Naive B cell (primary cell): ENCODE results near the gene CBX6. TPM values are rescaled to one million over a fixed set of nuclear protein-coding genes. Genes with fewer than 3 reads are reported as not detected.

Source experiments
- ATAC-seq, 2 donors: fragments of 150-1000 bp; cut with Tn5 transposase; 2 replicates each; pipeline ENCODE4 v1.10.0; 2021; ENCODE audit warnings: low read depth in 2 of 2, mild to moderate bottlenecking in 2 of 2, moderate library complexity in 2 of 2
- DNase-seq: peaks from one replicate; pipeline ENCODE4 v3.0.0; 2022
- H3K27ac Mint-ChIP-seq, 6 donors: one replicate each; pipeline ENCODE4 v1.8.0; 2020 to 2022; ENCODE audit warnings: mild to moderate bottlenecking in 6 of 6, mixed read lengths in 6 of 6, moderate library complexity in 5 of 6, inconsistent platforms in 2 of 6
- H3K27me3 Mint-ChIP-seq, 3 donors: one replicate each; pipeline ENCODE4 v1.8.0; 2021 to 2022; ENCODE audit warnings: mixed read lengths in 3 of 3, mild to moderate bottlenecking in 1 of 3
- H3K36me3 Mint-ChIP-seq, 2 donors: one replicate each; pipeline ENCODE4 v1.8.0; 2020 to 2022; ENCODE audit warnings: mixed read lengths in 2 of 2, inconsistent platforms in 1 of 2, mild to moderate bottlenecking in 1 of 2
- H3K4me1 Mint-ChIP-seq, 3 donors: one replicate each; pipeline ENCODE4 v1.8.0; 2020 to 2022; ENCODE audit warnings: mixed read lengths in 3 of 3, inconsistent platforms in 1 of 3, mild to moderate bottlenecking in 1 of 3, moderate library complexity in 1 of 3
- H3K4me3 Mint-ChIP-seq, 8 donors: one replicate each; pipeline ENCODE4 v1.8.0; 2020 to 2022; ENCODE audit warnings: mild to moderate bottlenecking in 8 of 8, mixed read lengths in 8 of 8, moderate library complexity in 8 of 8, inconsistent platforms in 2 of 8
- H3K9me3 Mint-ChIP-seq, 7 donors: one replicate each; pipeline ENCODE4 v1.8.0; 2020 to 2022; ENCODE audit warnings: mixed read lengths in 7 of 7, mild to moderate bottlenecking in 5 of 7, inconsistent platforms in 2 of 7, moderate library complexity in 1 of 7
- polyA plus RNA-seq, 6 donors: library from polyadenylated mRNA; unstranded; fragments of 300-500 nt; fragmentation: Illumina TruSeq; gene quantifications; one replicate each; pipeline ENCODE4 v1.2.3, GENCODE V29; 2021; ENCODE audit warnings: low read depth in 6 of 6

CBX6 gene
- polyA plus RNA-seq, 6 donors from 2014 or later, result 1.1 to 5.0 (median 3.7) TPM

- no peak overlapping the region for H3K4me3 Mint-ChIP-seq
- DNase-seq, result no peak
- ATAC-seq, result no peak
- no peaks in the 10 kb centered on the region for H3K4me1 Mint-ChIP-seq
- H3K36me3 Mint-ChIP-seq, result no peaks in the 10 kb centered on the region
- H3K27me3 Mint-ChIP-seq, result peaks cover 22 to 51% (median 36%) of the 10 kb centered on the region in 3 donors
- H3K9me3 Mint-ChIP-seq, result no peaks in the 10 kb centered on the region
- H3K27ac Mint-ChIP-seq, result no peak overlapping the region
These were observed 11.1 kb upstream of the CBX6 start for GRCh38 chr22:38882972-38883622.

DNA sequence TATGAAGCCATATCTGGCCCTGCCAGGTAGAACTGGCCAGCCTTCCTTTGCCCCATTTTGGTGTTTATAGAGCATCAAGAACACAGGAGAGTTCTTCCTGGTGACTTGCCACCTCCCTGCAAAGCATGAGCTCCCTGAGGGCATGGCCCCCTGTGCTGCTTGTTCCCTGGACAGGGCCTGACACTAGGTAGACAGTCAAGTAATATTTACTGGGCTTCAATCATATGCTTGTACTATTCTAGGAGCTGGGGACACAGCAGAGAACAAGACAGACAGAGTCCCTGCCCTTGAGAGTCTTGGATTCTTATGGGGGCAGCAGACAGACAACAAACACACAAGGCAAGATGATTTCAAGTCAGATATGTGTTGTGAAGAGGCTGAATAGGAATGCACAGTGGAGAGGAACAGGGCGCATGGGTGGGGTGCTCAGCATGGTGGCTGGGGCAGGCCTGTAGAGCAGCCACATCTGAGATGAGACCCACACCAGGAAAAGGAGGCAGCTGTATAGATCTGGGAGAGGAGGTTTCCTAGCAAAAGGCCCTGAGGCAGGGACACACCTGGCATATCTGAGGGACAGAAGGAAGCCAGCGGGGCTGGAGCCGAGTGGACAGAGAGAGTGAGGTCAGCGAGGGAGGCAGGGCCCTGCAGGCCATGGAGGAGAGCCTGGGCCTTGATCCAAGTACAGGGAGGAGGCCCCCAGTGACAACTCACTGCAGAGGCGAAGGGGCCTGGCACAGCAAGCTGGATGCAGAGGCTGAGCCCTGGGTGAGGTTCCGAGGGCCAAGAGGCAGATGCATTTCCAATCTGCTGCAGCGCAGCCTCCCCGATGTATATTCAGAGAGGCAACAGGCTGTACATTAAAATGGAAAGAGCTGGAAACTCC, 10.2 kb upstream of the CBX6 start:
- no peaks in the 10 kb centered on the region for H3K4me1 Mint-ChIP-seq
- no peak overlapping the region for H3K27ac Mint-ChIP-seq
- DNase-seq, result no peak
- H3K4me3 Mint-ChIP-seq, result peak overlapping the region in 1 of 8 donors; percentile 10
- ATAC-seq, result no peak
- no peaks in the 10 kb centered on the region for H3K36me3 Mint-ChIP-seq
- peaks cover 23 to 58% (median 42%) of the 10 kb centered on the region in 3 donors for H3K27me3 Mint-ChIP-seq
- H3K9me3 Mint-ChIP-seq, result no peaks in the 10 kb centered on the region

- Mint-ChIP-seq H3K36me3 (no peaks in the 10 kb centered on the region), H3K4me1 (no peaks in the 10 kb centered on the region), H3K9me3 (no peaks in the 10 kb centered on the region), H3K27me3 (peaks cover 27 to 56% (median 38%) of the 10 kb centered on the region in 3 donors), H3K4me3 (no peak overlapping the region), H3K27ac (no peak overlapping the region)
- DNase-seq, result no peak
- no peak for ATAC-seq
These were observed 9.5 kb upstream of the CBX6 start for GRCh38 chr22:38881464-38881871.

GRCh38 chr22:38879961-38880360, 7.9 kb upstream of the CBX6 start:
- Mint-ChIP-seq H3K9me3 (no peaks in the 10 kb centered on the region), H3K36me3 (no peaks in the 10 kb centered on the region), H3K27me3 (peaks cover 37 to 57% (median 39%) of the 10 kb centered on the region in 3 donors), H3K4me3 (no peak overlapping the region), H3K4me1 (no peaks in the 10 kb centered on the region), H3K27ac (no peak overlapping the region)
- ATAC-seq, result no peak
- DNase-seq, result no peak

DNA sequence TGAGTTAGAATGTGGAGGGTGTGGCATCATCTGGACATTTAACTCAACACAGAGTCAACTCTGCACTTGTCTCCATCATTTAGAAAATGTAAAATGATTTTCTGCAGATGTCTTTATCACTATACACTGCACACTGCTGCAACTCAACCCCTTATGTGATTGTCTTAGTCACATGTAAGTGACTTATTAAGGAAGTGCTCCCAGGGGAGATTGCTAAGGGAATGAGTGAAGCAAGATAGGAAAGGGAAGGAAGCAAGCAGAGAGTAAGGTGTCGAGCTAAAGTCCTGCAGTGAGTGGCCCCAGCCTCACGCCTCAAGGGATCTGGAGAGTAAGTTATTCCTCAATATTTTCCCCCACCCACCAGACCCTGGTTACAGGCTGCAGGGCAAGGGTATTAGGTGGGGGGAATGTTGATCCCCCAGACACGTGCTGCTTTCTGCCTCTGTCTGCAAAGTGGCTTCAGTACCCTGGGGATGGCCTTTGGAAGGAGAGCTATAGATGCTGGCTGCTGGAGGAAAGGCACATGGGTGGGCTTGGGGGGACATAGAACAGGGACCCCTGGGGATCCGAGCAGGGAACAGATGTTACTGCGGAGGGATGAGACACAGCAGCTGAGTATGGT, 7.2 kb upstream of the CBX6 start:
- Mint-ChIP-seq H3K36me3 (no peaks in the 10 kb centered on the region), H3K27ac (no peak overlapping the region), H3K9me3 (no peaks in the 10 kb centered on the region), H3K27me3 (peaks cover 35 to 63% (median 41%) of the 10 kb centered on the region in 3 donors), H3K4me3 (no peak overlapping the region), H3K4me1 (no peaks in the 10 kb centered on the region)
- no peak for DNase-seq
- ATAC-seq, result no peak

DNA sequence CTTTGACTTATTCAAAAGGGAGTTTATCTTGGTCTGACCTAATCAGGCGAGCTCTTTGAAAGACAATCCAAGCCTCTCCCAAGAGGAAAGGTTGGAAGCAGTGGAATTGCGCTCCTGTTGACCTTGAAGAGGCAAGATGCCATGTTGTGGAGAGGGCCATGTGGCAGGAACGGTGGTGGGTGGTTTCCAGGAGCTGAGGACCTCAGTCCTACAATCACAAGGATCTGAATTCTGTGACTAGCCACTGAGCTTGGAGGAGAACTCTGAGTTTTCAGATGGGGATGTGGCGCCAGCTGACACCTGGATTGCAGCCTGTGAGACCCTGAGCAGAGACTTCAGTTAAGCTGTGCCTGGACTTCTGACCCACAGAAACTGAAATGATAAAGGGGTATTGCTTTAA, 6.0 kb upstream of the CBX6 start:
- Mint-ChIP-seq H3K36me3 (no peaks in the 10 kb centered on the region), H3K4me3 (peak overlapping the region in 1 of 8 donors; percentile 22), H3K27ac (no peak overlapping the region), H3K27me3 (peaks cover 35 to 57% (median 37%) of the 10 kb centered on the region in 3 donors), H3K9me3 (no peaks in the 10 kb centered on the region), H3K4me1 (peaks cover under 1 to 8% (median 4%) of the 10 kb centered on the region in 3 donors)
- DNase-seq, result no peak
- ATAC-seq, result no peak

GRCh38 chr22:38874529-38875222, 2.7 kb upstream of the CBX6 start:
- Mint-ChIP-seq H3K4me3 (peak overlapping the region in 6 of 8 donors; percentile 35 to 89 (median 44)), H3K9me3 (no peaks in the 10 kb centered on the region), H3K4me1 (peaks cover 20 to 26% (median 24%) of the 10 kb centered on the region in 3 donors), H3K27ac (peak overlapping the region in 1 of 6 donors; percentile 18), H3K36me3 (no peaks in the 10 kb centered on the region), H3K27me3 (peaks cover 18 to 43% (median 37%) of the 10 kb centered on the region in 3 donors)
- ATAC-seq, result no peak
- no peak for DNase-seq

GRCh38 chr22:38873469-38874411, 1.7 kb upstream of the CBX6 start:
- no peaks in the 10 kb centered on the region for H3K36me3 Mint-ChIP-seq
- no peaks in the 10 kb centered on the region for H3K9me3 Mint-ChIP-seq
- H3K4me1 Mint-ChIP-seq, result peaks cover 21 to 32% (median 26%) of the 10 kb centered on the region in 3 donors
- peaks cover 18 to 33% (median 29%) of the 10 kb centered on the region in 3 donors for H3K27me3 Mint-ChIP-seq
- H3K27ac Mint-ChIP-seq, result peak overlapping the region in 3 of 6 donors; percentile 76 to 92 (median 89)
- no peak for DNase-seq
- H3K4me3 Mint-ChIP-seq, result peak overlapping the region; percentile 87 to 96 (median 94)
- no peak for ATAC-seq

GRCh38 chr22:38872831-38873248, 824 bp upstream of the CBX6 start:
- peak overlapping the region; percentile 87 to 96 (median 94) for H3K4me3 Mint-ChIP-seq
- H3K36me3 Mint-ChIP-seq, result no peaks in the 10 kb centered on the region
- H3K4me1 Mint-ChIP-seq, result peaks cover 28 to 37% (median 34%) of the 10 kb centered on the region in 3 donors
- peaks cover 18 to 26% (median 20%) of the 10 kb centered on the region in 3 donors for H3K27me3 Mint-ChIP-seq
- DNase-seq, result no peak
- no peaks in the 10 kb centered on the region for H3K9me3 Mint-ChIP-seq
- peak overlapping the region; percentile 59 to 92 (median 80) for H3K27ac Mint-ChIP-seq
- ATAC-seq, result no peak

DNA sequence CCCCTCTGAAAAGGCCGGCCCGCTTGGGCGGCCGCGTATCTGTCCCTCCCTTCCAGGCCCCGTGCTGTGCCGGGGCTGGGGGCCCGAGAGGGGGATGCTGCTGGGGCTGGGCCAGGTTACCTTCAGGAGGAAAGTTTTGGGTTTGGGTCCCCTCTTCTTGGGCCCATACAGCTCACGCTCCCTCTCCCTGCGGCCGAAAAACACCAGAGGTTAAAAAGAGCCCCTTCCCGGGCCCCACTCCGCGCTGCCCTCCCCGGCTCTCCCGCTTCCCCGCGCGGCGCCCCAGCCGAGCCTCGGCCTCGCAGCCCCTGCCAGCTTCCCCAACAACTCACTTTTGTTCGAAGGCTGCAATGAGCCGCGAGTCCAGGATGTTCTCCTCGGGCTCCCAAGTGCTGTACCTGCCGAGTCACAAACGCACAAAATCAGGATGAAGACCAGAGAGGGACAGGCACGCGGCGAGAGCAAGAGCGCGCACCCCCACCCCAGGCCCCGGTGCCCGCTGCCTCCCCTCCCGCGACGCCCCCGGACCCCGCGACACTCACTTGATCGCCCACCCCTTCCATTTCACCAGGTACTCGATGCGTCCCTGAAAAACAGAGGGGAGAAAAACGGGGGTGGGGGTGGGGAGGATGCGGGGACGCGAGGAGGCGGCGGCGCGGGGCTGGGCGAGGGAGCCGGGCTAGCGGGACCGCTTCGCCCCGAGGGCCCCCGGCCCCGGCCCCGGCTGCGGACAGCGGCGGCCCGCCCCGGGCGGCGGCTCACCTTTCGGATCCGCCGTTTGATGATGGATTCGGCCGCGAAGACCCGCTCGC, 450 bp downstream of the CBX6 start:
- no peaks in the 10 kb centered on the region for H3K36me3 Mint-ChIP-seq
- H3K4me3 Mint-ChIP-seq, result peak overlapping the region; percentile 79 to 95 (median 94)
- H3K27ac Mint-ChIP-seq, result peak overlapping the region; percentile 33 to 90 (median 74)
- DNase-seq, result peak; percentile 26
- H3K9me3 Mint-ChIP-seq, result no peaks in the 10 kb centered on the region
- peak; percentile 2 to 5 for ATAC-seq
- peaks cover 13 to 17% (median 17%) of the 10 kb centered on the region in 3 donors for H3K27me3 Mint-ChIP-seq
- peaks cover 28 to 38% (median 37%) of the 10 kb centered on the region in 3 donors for H3K4me1 Mint-ChIP-seq

DNA sequence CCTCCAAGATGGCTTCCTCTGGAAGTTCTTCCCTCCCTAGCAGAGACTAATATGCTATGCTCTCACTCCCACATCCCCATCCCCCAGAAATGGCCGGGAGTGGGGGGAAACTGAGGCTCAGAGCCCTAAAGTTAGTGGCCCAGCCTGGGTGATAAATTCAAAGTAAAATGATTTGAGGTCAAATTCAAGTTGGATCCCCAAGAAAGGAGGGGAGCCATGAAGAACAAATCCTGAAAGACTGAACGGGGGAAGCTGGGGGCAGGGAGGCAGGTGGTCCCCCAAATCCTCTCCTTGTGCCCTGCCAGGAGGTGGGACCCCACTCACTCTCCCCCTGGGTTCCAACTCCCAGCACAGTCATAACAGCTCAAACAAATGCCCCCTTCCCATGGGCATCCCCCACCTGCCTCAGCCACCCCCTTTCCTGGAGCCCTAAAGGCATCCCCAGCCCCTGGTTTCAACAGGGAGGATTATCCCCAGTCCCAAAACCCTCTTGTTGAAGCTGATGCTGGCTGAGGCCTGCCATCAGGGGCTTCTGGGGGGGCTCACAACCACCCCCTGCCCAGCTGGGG, 1.1 kb downstream of the CBX6 start:
- H3K4me1 Mint-ChIP-seq, result peaks cover 28 to 38% (median 37%) of the 10 kb centered on the region in 3 donors
- peak overlapping the region; percentile 79 to 95 (median 91) for H3K4me3 Mint-ChIP-seq
- peak overlapping the region in 5 of 6 donors; percentile 57 to 95 (median 72) for H3K27ac Mint-ChIP-seq
- no peaks in the 10 kb centered on the region for H3K36me3 Mint-ChIP-seq
- ATAC-seq, result no peak
- H3K9me3 Mint-ChIP-seq, result no peaks in the 10 kb centered on the region
- DNase-seq, result no peak
- H3K27me3 Mint-ChIP-seq, result peaks cover 7 to 17% (median 17%) of the 10 kb centered on the region in 3 donors
